Testis (tissue), 3 donors: ENCODE results near the gene SLC2A3. TPM values are rescaled to one million over a fixed set of nuclear protein-coding genes. Genes with fewer than 3 reads are reported as not detected.
"Not testable (repeated sequence)": the region's sequence is repeated elsewhere in the genome, so short reads cannot be mapped to it uniquely, and the experiment has no call there.

Experiments
- DNase-seq: peaks from one replicate; pipeline ENCODE4 v3.0.0-alpha.2; 2019
- H3K27ac ChIP-seq, 2 donors: fragments of 200-600 bp; sonication (generic); one replicate each; pipeline ENCODE4 v1.5.1; 2019
- H3K27me3 ChIP-seq: fragments of 200-600 bp; sonication (generic); one replicate; pipeline ENCODE4 v1.5.1; 2019
- H3K36me3 ChIP-seq: fragments of 200-600 bp; sonication (generic); one replicate; pipeline ENCODE4 v1.5.1; 2017; ENCODE audit warnings: low read depth; ENCODE audit errors: missing control alignments
- H3K4me1 ChIP-seq: fragments of 200-600 bp; sonication (generic); one replicate; pipeline ENCODE4 v1.5.1; 2019
- H3K4me3 ChIP-seq, 2 donors: fragments of 200-600 bp; sonication (generic); one replicate each; pipeline ENCODE4 v1.5.1; 2017 to 2019
- H3K9me3 ChIP-seq: fragments of 200-600 bp; sonication (generic); one replicate; pipeline ENCODE4 v1.5.1; 2017
- CTCF ChIP-seq, 3 experiments: fragments of 450-650 bp in 2 of 3; fragments of 200-600 bp in 1 of 3; sonication (generic) in 1 of 3; IDR thresholded peaks; one replicate each; pipeline ENCODE4 v1.5.1; 2016 to 2019; ENCODE audit warnings: antibody characterized with exemption in 3 of 3, mild to moderate bottlenecking in 2 of 3, moderate library complexity in 1 of 3
- POLR2A ChIP-seq: fragments of 450-650 bp; IDR thresholded peaks from one replicate; pipeline ENCODE4 v1.6.1; 2017; ENCODE audit warnings: antibody characterized with exemption, mild to moderate bottlenecking, moderate library complexity
- WGBS, 2 donors: methylation state at CpG; one replicate each; pipeline ENCODE4 v1.1.5; 2018; 5-methylcytosine and 5-hydroxymethylcytosine counted together
- intact Hi-C: fragments of 100-400 bp; cut with DNase I; formaldehyde crosslinking; loops from one replicate; pipeline ENCODE4 v1.15.1; 2023; ENCODE audit warnings: low total_unique reads
- polyA plus RNA-seq: library from polyadenylated mRNA; stranded (reverse); fragments of 350-450 nt; fragmentation: Illumina TruSeq; extraction: RNeasy Lipid Tissue Mini Kit (QIAGEN cat#74804); gene quantifications from one replicate; pipeline ENCODE4 v1.2.3, GENCODE V29; 2014; ENCODE audit warnings: low read depth, low replicate concordance; ENCODE audit not compliant: insufficient read depth
- total RNA-seq, 2 donors: library from RNA; depleted of rRNA; stranded (reverse); fragments of >200 nt; gene quantifications; one replicate each; pipeline ENCODE4 v1.2.3, GENCODE V29; 2016

SLC2A3 gene
- total and polyA plus RNA-seq, 3 donors from 2014 or later: 11.0 to 25.7 (median 22.3) TPM

- WGBS, 2 donors: 25% methylated on average over 1 of the region's 1 CpG
- no peak for DNase-seq
- no peak for TF ChIP-seq CTCF (IDR thresholded peaks at IDR 0.05)
- no peak for TF ChIP-seq POLR2A
- Histone ChIP-seq H3K4me3 (no peak overlapping the region), H3K27ac (no peak overlapping the region), H3K9me3 (no peaks in the 10 kb centered on the region), H3K27me3 (no peaks in the 10 kb centered on the region), H3K36me3 (no peaks in the 10 kb centered on the region), H3K4me1 (no peaks in the 10 kb centered on the region)
- intact Hi-C loops: no loop called here
These were observed 30.9 kb downstream of the SLC2A3 start for GRCh38 chr12:7905071-7905470.

- H3K27ac ChIP-seq, H3K4me1 ChIP-seq, H3K4me3 ChIP-seq, intact Hi-C loops, H3K36me3 ChIP-seq, H3K27me3 ChIP-seq, DNase-seq, H3K9me3 ChIP-seq: not testable (repeated sequence)
- WGBS, 2 donors: 78 to 79% methylated on average over 8 of the region's 8 CpGs
These were observed 33.6 kb downstream of the SLC2A3 start for GRCh38 chr12:7902416-7902815.

- no peaks in the 10 kb centered on the region for H3K27me3 ChIP-seq
- intact Hi-C loops: no loop called here
- no peaks in the 10 kb centered on the region for H3K36me3 ChIP-seq
- TF ChIP-seq POLR2A (no peak), CTCF (IDR thresholded peaks at IDR 0.05) (no peak)
- no peak for DNase-seq
- H3K4me3 ChIP-seq: no peak overlapping the region
- H3K9me3 ChIP-seq: no peaks in the 10 kb centered on the region
- H3K4me1 ChIP-seq: no peaks in the 10 kb centered on the region
- H3K27ac ChIP-seq: no peak overlapping the region
- 84 to 85% methylated on average over 7 of the region's 7 CpGs for WGBS, 2 donors
These were observed 36.2 kb downstream of the SLC2A3 start for GRCh38 chr12:7899755-7900154.

- H3K27ac ChIP-seq, intact Hi-C loops, H3K9me3 ChIP-seq, H3K4me3 ChIP-seq, H3K27me3 ChIP-seq, DNase-seq, H3K36me3 ChIP-seq, H3K4me1 ChIP-seq: not testable (repeated sequence)
- WGBS, 2 donors: 69 to 74% methylated on average over 4 of the region's 4 CpGs
These were observed 39.3 kb downstream of the SLC2A3 start for GRCh38 chr12:7896726-7897125.

GRCh38 chr12:7892186-7892980 is 43.6 kb downstream of the SLC2A3 start:
- no peak for DNase-seq
- no peaks in the 10 kb centered on the region for H3K9me3 ChIP-seq
- H3K4me1 ChIP-seq: peaks cover 6% of the 10 kb centered on the region
- no peak overlapping the region for H3K4me3 ChIP-seq
- WGBS, 2 donors: 72 to 73% methylated on average over 4 of the region's 4 CpGs
- intact Hi-C loops: no loop called here
- TF ChIP-seq POLR2A (no peak), CTCF (IDR thresholded peaks at IDR 0.05) (no peak)
- H3K27me3 ChIP-seq: no peaks in the 10 kb centered on the region
- no peaks in the 10 kb centered on the region for H3K36me3 ChIP-seq
- no peak overlapping the region for H3K27ac ChIP-seq

GRCh38 chr12:7884689-7885088 is 51.3 kb downstream of the SLC2A3 start:
- 17 to 20% methylated on average over 3 of the region's 3 CpGs for WGBS, 2 donors
- no peak for DNase-seq
- H3K27ac ChIP-seq: peak overlapping the region in 1 of 2 donors; percentile 15

GRCh38 chr12:7881736-7882120 is 54.3 kb downstream of the SLC2A3 start:
- H3K27ac ChIP-seq, DNase-seq, H3K9me3 ChIP-seq, H3K4me1 ChIP-seq, H3K36me3 ChIP-seq, intact Hi-C loops, H3K27me3 ChIP-seq: not testable (repeated sequence)
- WGBS, 2 donors: 47 to 58% methylated on average over 4 of the region's 4 CpGs
- H3K4me3 ChIP-seq: peak overlapping the region in 1 of 2 donors; percentile 23

More at GRCh38 chr12:7884689-7885088, 51.3 kb downstream of the SLC2A3 start:
- TF ChIP-seq CTCF (IDR thresholded peaks at IDR 0.05) (no peak), POLR2A (no peak)
- H3K27me3 ChIP-seq: no peaks in the 10 kb centered on the region
- no peaks in the 10 kb centered on the region for H3K9me3 ChIP-seq
- no peaks in the 10 kb centered on the region for H3K4me1 ChIP-seq
- no peaks in the 10 kb centered on the region for H3K36me3 ChIP-seq
- intact Hi-C loops: no loop called here
- no peak overlapping the region for H3K4me3 ChIP-seq

- intact Hi-C loops, H3K36me3 ChIP-seq: not testable (repeated sequence)
These were observed 54.8 kb downstream of the SLC2A3 start for GRCh38 chr12:7880952-7881735.

More at GRCh38 chr12:7880952-7881735, 54.8 kb downstream of the SLC2A3 start:
- not testable (repeated sequence) for H3K9me3 ChIP-seq, H3K4me1 ChIP-seq, H3K27me3 ChIP-seq
- Histone ChIP-seq H3K27ac (peak overlapping the region in 1 of 2 donors; percentile 45), H3K4me3 (peak overlapping the region in 1 of 2 donors; percentile 23)
- DNase-seq: peak; percentile 44
- 74 to 78% methylated on average over 22 to 52 of the region's 52 CpGs for WGBS, 2 donors
